ENCODE data around the gene SMKR1. TPM values are rescaled to one million over a fixed set of nuclear protein-coding genes. Genes with fewer than 3 reads are reported as not detected.

The SMKR1 gene
- total and polyA plus RNA-seq, 2 of the 8 experiments (the other 6 are each of a cell fraction or from before 2014, with no cell fraction given): 0.39 to 1.6 TPM

DNA sequence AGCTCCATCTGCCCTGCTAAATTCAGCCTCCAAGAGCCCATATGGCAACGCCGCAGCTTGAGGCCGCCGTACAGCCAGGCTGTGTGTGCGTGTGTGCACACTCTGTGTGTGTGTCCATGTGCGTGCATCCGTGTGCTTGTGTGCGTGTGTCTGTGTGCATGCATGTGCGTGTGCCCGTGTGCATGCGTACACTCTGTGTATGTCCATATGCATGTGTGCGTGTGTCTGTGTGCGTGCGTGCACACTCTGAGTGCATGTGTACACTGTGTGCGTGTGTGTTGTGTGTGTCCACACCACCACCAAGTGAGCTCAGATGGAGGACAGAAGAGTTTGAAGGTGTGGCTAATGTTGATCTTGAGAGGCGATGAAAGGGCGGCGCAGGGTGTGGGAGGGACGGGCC, 30.0 kb downstream of the SMKR1 start:
- Histone ChIP-seq H4K8ac (ENCODE audit: extremely low read depth, insufficient read depth, low read length) (no peak overlapping the region), H2AFZ (ENCODE audit: low read length) (no peak overlapping the region), H3K56ac (replicated peaks; ENCODE audit: insufficient read length, low read depth, low read length) (no peak overlapping the region), H3K4me1 (replicated peaks in 1 of 4; ENCODE audit: control insufficient read depth in 3 of 4, insufficient read depth in 4 of 4, low read length in 3 of 4) (peaks cover 0 to 4% (median under 1%) of the 10 kb centered on the region in 4 experiments; a peak in 3 of 7 replicates), H4K5ac (ENCODE audit: insufficient read length, low read depth, low read length) (no peak overlapping the region), H3K79me1 (ENCODE audit: low read depth, low read length) (no peaks in the 10 kb centered on the region), H2BK5ac (ENCODE audit: low read depth, low read length) (peak overlapping the region; percentile 28), H3K27ac (ENCODE audit: low read depth, low read length) (no peak overlapping the region), H2BK20ac (ENCODE audit: low read length) (peak overlapping the region; percentile 5; the same call in 1 of the 2 replicates), H3K4me2 (ENCODE audit: insufficient read depth in 1 of 2, low read depth in 2 of 2, low read length in 2 of 2) (no peak overlapping the region), H2BK15ac (ENCODE audit: low read length) (peak overlapping the region; percentile 23; the same call in 1 of the 2 replicates), H3K4ac (replicated peaks; ENCODE audit: insufficient read length, low read depth, low read length) (no peak overlapping the region), H3K27me3 (replicated peaks in 1 of 4; ENCODE audit: control insufficient read depth in 3 of 4, extremely low read depth in 1 of 4, insufficient read depth in 3 of 4, low read length in 3 of 4) (no peaks in the 10 kb centered on the region), H3K23ac (ENCODE audit: insufficient read length) (no peak overlapping the region), H3K79me2 (ENCODE audit: control insufficient read depth in 1 of 2, insufficient read depth in 2 of 2, low read length in 2 of 2) (no peaks in the 10 kb centered on the region), H3K9me3 (ENCODE audit: insufficient read depth in 2 of 2, low read depth in 1 of 2, low read length in 1 of 2) (no peaks in the 10 kb centered on the region), H3K23me2 (ENCODE audit: low read depth, low read length) (no peaks in the 10 kb centered on the region), H3K18ac (ENCODE audit: extremely low read depth, low read length) (no peak overlapping the region), H4K20me1 (replicated peaks in 1 of 2; ENCODE audit: control insufficient read depth in 1 of 2, insufficient read depth in 2 of 2, low read length in 2 of 2) (no peaks in the 10 kb centered on the region), H4K91ac (replicated peaks; ENCODE audit: insufficient read length, low read length) (peak overlapping the region; percentile 54), H3K36me3 (ENCODE audit: control insufficient read depth in 2 of 4, insufficient read depth in 4 of 4, low read length in 3 of 4) (no peaks in the 10 kb centered on the region), H2AK5ac (ENCODE audit: low read depth, low read length) (peak overlapping the region; percentile 98; the same call in 1 of the 2 replicates), H2BK12ac (ENCODE audit: low read depth, low read length) (no peak overlapping the region), H3K4me3 (ENCODE audit: extremely low read depth in 1 of 4, insufficient read depth in 2 of 4, low read depth in 3 of 4, low read length in 4 of 4) (no peak overlapping the region), H3K9ac (replicated peaks in 1 of 4; ENCODE audit: extremely low read depth in 1 of 4, low read depth in 3 of 4, low read length in 3 of 4) (no peak overlapping the region), H2BK120ac (replicated peaks; ENCODE audit: low read depth, low read length) (no peak overlapping the region), H3K14ac (ENCODE audit: insufficient read length) (no peak overlapping the region)
- ChIA-PET CTCF (ENCODE audit: partially characterized antibody) (interaction anchor here (1.0 to 1.5 kb wide), 6 partner anchors 10 to 38 kb away, joined by 3 to 6 read pairs (median 4); no protein-coding TSS in a partner anchor), POLR2A (ENCODE audit: partially characterized antibody) (interaction anchor here (0.9 to 1.0 kb wide), 2 partner anchors 13 to 17 kb away, joined by 3 read pairs; no protein-coding TSS in a partner anchor)
- DNase-seq (ENCODE audit: low read depth in 1 of 2, low spot score in 2 of 2) (no peak), FAIRE-seq (no peak)
- 84% methylated on average over 19 of the region's 19 CpGs; no CpG with 5 or more reads in 1 of the 2 experiments for WGBS, 2 experiments (ENCODE audit: extremely low coverage in 1 of 2, insufficient coverage in 1 of 2, insufficient read length in 1 of 2, insufficient replicate concordance in 2 of 2, low coverage in 1 of 2, low lambda C conversion rate in 2 of 2, missing lambda C conversion rate in 1 of 2)
- TF ChIP-seq SUZ12 (IDR thresholded peaks at IDR 0.05; ENCODE audit: low read length) (no peak), RBBP5 (IDR thresholded peaks at IDR 0.05; ENCODE audit: borderline replicate concordance, low read depth, low read length) (no peak), KDM4A (IDR thresholded peaks at IDR 0.05; ENCODE audit: low read depth, low read length, severe bottlenecking) (no peak), KDM5A (IDR thresholded peaks at IDR 0.05; ENCODE audit: low read length) (no peak), SIRT6 (IDR thresholded peaks at IDR 0.05; ENCODE audit: low read length) (no peak), BACH1 (IDR thresholded peaks at IDR 0.05; ENCODE audit: low read length) (no peak), GABPA (IDR thresholded peaks at IDR 0.05; ENCODE audit: borderline replicate concordance, insufficient read depth, low read length) (no peak), TCF12 (IDR thresholded peaks at IDR 0.05; ENCODE audit: low read depth, low read length) (no peak), YY1 (IDR thresholded peaks at IDR 0.05; ENCODE audit: low read depth, low read length) (no peak)
- TF ChIP-seq, protein P1, sequence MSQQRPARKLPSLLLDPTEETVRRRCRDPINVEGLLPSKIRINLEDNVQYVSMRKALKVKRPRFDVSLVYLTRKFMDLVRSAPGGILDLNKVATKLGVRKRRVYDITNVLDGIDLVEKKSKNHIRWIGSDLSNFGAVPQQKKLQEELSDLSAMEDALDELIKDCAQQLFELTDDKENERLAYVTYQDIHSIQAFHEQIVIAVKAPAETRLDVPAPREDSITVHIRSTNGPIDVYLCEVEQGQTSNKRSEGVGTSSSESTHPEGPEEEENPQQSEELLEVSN (IDR thresholded peaks at IDR 0.05): no peak
- TF ChIP-seq, protein P2, sequence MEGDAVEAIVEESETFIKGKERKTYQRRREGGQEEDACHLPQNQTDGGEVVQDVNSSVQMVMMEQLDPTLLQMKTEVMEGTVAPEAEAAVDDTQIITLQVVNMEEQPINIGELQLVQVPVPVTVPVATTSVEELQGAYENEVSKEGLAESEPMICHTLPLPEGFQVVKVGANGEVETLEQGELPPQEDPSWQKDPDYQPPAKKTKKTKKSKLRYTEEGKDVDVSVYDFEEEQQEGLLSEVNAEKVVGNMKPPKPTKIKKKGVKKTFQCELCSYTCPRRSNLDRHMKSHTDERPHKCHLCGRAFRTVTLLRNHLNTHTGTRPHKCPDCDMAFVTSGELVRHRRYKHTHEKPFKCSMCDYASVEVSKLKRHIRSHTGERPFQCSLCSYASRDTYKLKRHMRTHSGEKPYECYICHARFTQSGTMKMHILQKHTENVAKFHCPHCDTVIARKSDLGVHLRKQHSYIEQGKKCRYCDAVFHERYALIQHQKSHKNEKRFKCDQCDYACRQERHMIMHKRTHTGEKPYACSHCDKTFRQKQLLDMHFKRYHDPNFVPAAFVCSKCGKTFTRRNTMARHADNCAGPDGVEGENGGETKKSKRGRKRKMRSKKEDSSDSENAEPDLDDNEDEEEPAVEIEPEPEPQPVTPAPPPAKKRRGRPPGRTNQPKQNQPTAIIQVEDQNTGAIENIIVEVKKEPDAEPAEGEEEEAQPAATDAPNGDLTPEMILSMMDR (IDR thresholded peaks at IDR 0.05; ENCODE audit: control extremely low read depth in 1 of 3, insufficient read depth in 1 of 3, low read depth in 1 of 3, low read length in 3 of 3): no peak
